RPMI7951 (cell line): ENCODE measurements around the gene CELF4. TPM values are rescaled to one million over a fixed set of nuclear protein-coding genes. Genes with fewer than 3 reads are reported as not detected.
"Not testable (repeated sequence)": the region's sequence is repeated elsewhere in the genome, so short reads cannot be mapped to it uniquely, and the experiment has no call there.

Source experiments
- DNase-seq: peaks from one replicate; pipeline ENCODE4 v3.0.0-alpha.2; 2012; ENCODE audit warnings: low read depth
- total RNA-seq: library from RNA; depleted of rRNA; stranded (reverse); fragments of >200 nt; shearing (Covaris generic); gene quantifications from 2 replicates; pipeline ENCODE4 v1.2.3, GENCODE V29; 2014

The CELF4 gene
- total RNA-seq, 1 experiment from 2014 or later, result not detected

- DNase-seq, result no peak
These were observed 98.5 kb downstream of the CELF4 start for GRCh38 chr18:37467002-37467662.

DNA sequence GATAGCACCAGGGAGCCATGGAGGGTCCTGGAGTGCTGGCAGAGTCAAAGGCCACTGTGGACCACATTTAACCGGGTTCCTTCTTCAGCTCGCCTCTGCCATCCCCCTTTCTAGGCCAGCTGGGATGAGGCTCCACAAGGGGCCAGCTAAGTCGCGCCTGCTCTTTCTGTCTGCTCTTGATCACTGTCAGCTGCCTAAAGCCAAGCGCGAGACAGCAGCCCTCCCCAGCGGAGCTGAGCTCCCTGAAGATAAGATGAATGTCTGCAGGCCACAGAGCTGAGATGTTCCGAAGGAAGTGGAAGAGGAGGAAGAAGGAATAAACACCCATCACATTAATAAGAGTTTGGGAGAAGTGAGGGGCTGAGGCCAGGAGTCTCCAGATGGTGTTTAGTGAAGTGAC is 99.6 kb downstream of the CELF4 start:
- DNase-seq, result no peak

GRCh38 chr18:37464257-37464656 is 101.3 kb downstream of the CELF4 start:
- peak; percentile 57 for DNase-seq

DNA sequence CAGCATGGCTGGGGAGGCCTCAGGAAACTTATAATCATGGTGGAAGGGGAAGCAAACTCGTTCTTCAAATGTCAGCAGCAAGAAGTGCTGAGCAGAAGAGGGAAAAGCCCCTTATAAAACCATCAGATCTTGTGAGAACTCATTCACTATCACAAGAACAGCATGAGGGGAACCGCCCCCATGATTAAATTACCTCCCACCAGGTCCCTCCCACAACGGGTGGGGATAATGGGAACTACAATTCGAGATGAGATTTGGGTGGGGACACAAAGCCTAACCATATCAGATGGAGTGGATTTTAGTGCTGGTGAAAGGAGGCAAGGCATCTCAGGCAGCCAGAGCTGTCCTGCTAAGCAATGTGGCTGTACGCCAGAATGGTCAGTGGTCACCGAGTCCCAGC is 104.3 kb downstream of the CELF4 start:
- DNase-seq, result not testable (repeated sequence)

DNA sequence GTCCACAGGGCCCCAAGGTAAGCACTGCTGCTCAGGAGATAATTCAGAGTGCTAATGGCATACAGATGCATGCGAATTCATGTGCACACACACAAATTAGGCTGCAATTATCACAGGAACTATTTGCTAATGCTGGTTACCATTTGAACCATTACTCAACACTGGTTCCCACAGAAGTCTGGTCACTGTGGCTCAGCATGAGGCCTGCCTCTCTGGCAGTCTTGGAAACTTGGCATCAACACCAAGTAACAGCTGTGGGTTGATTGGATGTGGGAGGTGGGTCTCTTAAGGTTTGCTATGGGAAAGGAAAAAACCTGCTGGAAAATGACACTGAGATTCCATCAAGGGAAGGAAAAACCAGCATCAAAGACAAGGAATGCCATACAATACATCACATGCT is 105.0 kb downstream of the CELF4 start:
- DNase-seq, result peak; percentile 7

DNA sequence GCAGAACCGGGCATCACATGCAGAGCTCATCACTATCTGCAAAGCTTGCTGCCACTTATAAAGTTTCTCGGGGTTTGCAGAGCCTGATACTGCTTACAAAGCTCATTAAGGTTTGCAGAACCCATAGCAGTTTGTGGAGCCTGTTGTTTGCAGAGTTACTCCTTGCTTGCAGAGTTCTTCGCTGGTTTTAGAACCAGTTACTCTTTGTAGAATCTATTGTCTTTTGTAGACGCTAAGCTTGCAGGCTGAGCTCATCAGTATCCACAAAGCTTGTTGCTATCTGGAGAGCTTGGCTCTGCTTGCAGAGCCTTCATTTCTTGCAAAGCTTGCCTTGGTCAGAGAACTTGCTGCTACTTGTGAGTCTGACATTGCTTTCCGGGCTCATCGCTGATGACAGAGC is 106.9 kb downstream of the CELF4 start:
- no peak for DNase-seq

- no peak for DNase-seq
These were observed 107.8 kb downstream of the CELF4 start for GRCh38 chr18:37457753-37458152.

DNA sequence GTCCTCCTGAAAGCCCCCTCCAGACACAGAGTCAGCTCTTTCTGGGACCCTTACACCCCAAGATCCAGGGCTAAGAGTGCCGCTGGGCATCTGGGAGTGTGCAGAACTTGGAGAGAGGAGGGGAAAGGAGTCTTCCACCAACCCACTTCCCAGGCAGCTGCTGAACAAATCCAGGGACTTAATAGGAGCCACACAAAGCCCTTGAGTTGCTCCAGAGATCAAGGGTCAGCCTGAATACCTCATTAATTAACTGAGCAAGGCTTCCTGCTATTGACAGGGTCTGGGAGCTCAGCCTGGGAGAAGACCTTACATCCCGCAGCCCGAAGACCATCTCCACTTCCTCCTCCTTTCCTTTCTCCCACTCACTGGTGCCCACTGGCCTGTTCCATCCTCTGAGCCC is 108.3 kb downstream of the CELF4 start:
- no peak for DNase-seq

GRCh38 chr18:37456873-37457272 is 108.7 kb downstream of the CELF4 start:
- DNase-seq, result no peak

DNA sequence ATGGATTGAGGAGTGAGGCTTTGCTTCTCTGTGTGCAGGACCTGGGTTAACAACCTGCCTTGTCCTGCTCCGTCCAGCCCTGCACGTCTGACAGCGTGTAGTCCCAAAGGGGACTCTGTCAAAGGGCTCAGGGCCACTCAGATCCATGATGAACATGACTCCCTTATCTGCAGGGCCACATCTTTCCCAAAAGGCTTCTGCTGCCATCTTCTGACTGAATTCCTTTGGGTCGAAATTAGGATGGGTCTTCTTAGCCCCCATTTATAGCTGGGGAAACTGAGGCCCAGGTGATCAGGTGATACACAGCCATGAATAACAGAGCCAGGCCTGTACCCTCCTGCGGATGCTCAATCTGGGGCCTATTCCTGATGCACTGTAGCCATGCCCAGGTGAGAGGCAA is 109.2 kb downstream of the CELF4 start:
- no peak for DNase-seq

- DNase-seq, result no peak
These were observed 111.8 kb downstream of the CELF4 start for GRCh38 chr18:37453752-37454151.

GRCh38 chr18:37452682-37453385 is 112.8 kb downstream of the CELF4 start:
- no peak for DNase-seq

GRCh38 chr18:37452015-37452414 is 113.6 kb downstream of the CELF4 start:
- DNase-seq, result no peak

DNA sequence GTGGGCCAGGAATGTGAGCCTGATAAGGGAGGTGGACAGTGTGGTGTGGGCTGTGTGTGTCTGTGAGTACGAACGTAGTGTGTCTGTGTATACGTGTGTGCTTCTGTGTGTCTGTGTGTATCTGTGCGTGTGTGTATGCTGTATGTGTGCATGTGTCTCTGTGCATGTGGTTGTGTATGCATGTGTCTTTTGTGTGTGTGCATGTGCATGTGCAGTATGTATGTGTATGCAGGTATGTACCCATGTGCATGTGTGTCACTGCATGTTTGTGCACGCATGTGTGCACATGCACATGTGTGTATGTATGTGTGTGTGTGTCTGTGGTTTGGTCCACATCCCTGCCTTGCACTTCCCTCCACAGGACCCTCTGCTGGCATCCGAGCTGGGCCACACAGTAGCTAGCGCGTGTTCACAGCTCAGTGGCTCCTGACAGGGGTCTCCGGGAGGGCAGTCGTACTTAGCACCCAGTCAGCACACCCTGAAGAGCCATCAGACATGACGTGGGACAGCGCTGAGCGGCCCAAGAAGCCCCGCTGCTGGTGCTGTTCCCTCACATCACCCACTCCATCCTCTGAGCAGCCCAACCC is 114.3 kb downstream of the CELF4 start:
- DNase-seq, result no peak

DNA sequence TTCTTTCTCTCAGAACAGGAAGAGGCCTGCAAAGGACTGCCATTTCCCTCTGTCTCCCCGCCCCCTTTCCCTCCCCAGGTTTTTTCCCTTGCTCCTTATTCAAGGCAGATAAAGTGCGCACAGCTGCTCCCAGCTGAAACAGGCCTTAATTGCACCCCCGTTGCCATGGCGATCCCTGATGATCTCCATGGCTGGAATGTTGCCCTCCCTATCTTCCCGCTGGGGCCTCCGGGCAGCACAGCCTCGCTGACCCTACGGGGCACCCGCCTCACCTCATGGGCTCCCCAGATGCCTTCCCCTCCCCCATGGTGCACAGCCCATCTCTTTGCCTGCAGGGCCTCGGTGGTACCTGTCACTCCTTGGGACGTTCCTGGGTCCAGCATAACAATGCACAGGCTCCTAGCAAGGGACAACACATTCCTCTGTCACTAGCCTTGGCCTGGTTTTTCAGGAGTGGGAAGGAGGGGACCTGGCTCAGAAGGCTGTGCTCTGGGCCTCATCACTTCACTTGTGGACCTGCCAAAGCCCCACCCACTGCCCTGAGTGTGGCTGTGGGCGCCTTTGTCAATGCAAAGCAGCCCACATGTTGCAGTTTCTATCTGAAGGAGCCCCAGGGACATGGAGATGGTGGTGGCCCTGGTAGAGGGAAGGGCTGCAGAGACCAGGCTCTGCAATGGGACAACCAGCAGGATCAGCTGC is 115.0 kb downstream of the CELF4 start:
- peak; percentile 36 for DNase-seq

- no peak for DNase-seq
These were observed 116.0 kb downstream of the CELF4 start for GRCh38 chr18:37449618-37450017.

DNA sequence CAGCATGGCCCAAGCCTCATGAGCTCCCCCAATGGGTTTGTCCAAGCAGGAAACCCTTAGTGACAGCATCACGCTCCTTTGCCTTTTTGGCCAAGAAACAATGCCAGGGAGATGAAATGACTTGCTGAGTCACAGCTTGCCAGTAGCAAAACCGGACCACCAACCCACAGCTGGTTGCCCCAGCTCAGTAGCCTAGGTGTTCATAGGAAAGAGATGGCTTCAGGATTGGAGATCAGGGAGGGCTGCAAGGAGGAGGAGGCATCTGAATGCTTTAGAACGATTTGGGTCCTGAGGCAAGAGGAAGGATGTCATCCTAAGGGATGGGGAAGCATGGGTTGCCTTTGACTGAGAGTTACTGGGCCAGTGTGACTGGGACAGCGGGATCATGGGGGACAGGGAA is 116.7 kb downstream of the CELF4 start:
- no peak for DNase-seq

DNA sequence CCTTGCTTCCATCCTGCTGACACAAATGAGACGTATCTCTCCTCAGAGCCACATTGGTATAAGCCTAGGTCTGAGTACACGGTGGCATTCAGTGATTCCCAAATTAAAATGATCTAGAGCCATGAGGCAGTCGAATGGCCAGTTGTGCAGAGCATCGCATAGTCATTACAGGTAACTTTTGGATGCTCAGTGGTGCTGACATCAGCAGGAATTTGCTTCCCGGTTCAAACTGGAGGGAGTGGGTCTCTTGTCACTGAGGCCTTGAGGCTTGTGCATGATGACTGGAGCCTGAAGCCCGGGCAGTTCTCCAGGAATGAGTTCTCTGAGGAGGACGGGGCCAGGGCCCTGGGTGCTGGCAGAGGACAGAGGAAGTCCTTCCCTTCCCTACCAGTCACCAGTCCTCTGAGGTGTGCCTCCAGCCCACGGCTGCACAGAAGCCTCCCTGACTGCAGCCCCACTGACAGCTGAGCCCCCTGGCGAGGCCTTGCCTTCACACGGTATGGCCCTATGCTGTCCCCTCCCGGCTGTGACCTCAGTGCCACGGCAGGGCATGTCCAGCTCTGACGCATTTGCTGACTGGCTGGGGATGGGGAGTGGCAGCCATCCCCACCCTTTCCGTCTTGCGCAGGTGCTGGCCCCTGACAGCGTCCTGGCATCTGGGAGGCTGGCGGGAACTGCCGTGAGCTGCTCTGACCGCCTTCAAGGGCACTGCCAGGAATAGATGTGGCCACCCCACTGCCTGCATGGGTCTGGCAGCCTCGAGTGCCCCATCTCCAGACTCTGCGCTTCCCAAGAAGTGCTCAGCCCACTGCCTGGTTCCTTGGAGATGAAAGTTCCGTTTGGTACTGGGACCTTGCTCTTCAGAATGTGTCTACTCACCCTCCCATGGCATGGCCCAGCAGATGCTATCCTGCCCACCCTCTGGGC is 117.4 kb downstream of the CELF4 start:
- no peak for DNase-seq

DNA sequence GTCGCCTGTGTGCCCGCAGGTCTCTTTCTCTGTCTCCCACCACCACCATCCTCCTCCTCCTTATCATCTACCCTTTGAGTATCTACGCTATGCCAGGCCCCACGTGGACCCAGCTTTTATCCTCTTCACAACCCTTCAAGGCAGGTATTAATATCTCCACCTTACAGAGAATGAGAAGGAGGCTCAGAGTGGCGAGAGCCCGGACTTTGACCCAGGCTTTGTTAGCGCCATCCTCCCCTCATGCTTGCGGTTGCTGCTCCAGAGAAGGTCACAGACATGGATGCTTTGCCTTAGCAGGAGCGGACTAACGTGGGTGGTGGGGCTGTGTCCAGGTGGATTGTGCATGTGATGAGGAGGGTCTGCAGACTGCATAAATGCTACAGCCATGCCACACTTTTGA is 119.8 kb downstream of the CELF4 start:
- no peak for DNase-seq

- DNase-seq, result peak; percentile 51
These were observed 120.2 kb downstream of the CELF4 start for GRCh38 chr18:37445368-37445767.

DNA sequence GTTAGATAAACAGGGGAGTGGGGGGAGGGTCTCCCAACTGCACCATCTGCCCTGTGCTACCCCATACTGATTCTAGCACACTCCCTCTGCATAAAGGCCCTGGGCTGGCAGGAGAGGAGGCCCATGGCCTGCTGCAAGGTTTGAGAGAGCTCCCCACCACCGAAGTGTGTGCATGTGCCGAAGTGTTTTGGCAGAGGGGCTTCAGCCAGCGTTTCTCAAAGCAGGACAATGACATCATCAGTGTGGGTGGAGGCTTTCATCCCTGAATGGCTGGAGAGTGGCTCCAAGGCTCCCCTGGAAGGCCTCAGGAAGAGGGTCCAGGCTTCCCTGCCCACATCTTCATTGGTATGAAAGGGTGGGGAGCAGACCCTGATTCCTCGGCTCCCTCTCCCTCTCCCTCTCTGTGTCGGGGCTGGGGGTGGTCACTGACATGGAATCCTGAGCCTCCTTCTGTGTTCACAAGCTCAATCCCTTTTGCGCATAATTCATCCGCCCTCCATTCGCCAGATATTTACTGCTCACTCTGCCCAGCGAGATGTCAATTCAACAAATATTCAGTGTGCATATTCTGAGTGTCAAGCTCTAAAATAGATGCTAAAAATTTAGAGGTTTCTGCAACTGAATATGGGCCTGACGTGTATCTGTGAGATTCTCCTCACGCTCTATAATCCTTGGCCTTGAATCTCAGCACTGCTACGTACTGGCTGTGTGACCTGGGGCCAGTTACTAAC is 122.1 kb downstream of the CELF4 start:
- DNase-seq, result no peak
